ENCODE data around the gene CAPNS1. TPM values are rescaled to one million over a fixed set of nuclear protein-coding genes. Genes with fewer than 3 reads are reported as not detected.
"Not testable (repeated sequence)": the region's sequence is repeated elsewhere in the genome, so short reads cannot be mapped to it uniquely, and the experiment has no call there.

The CAPNS1 gene
- polyA plus RNA-seq, 5 donors = 470 to 696 (median 513) TPM

GRCh38 chr19:36113425-36113824 lies 26.4 kb upstream of the CAPNS1 start:
- no peak for DNase-seq

- DNase-seq = peak; percentile 24 to 32
These were observed 25.8 kb upstream of the CAPNS1 start for GRCh38 chr19:36113894-36114720.

- DNase-seq = peak; percentile 99
These were observed 25.0 kb upstream of the CAPNS1 start, which contains the start of gene POLR2I for GRCh38 chr19:36114721-36115452. POLR2I (minus strand) TSS chr19:36114875; CDS start chr19:36114856, 19 bp downstream.

- DNase-seq = no peak
These were observed 24.2 kb upstream of the CAPNS1 start, which contains the start of gene TBCB for GRCh38 chr19:36115453-36116343. TBCB (plus strand) TSS chr19:36115468; CDS start chr19:36115561, 93 bp downstream.

- DNase-seq = no peak
These were observed 23.6 kb upstream of the CAPNS1 start for GRCh38 chr19:36116344-36116637.

- DNase-seq = no peak
These were observed 19.5 kb upstream of the CAPNS1 start for GRCh38 chr19:36120092-36120983.

GRCh38 chr19:36120984-36121358 lies 18.9 kb upstream of the CAPNS1 start:
- no peak for DNase-seq

GRCh38 chr19:36121486-36122124 lies 18.3 kb upstream of the CAPNS1 start:
- no peak for DNase-seq

GRCh38 chr19:36125557-36125956 lies 14.3 kb upstream of the CAPNS1 start:
- no peak for DNase-seq

GRCh38 chr19:36128392-36128736 lies 11.5 kb upstream of the CAPNS1 start:
- DNase-seq = no peak

- DNase-seq = not testable (repeated sequence)
These were observed 8.6 kb upstream of the CAPNS1 start for GRCh38 chr19:36131221-36131620.

- DNase-seq = not testable (repeated sequence)
These were observed 5.0 kb upstream of the CAPNS1 start for GRCh38 chr19:36134867-36135266.

GRCh38 chr19:36136964-36137686 lies 2.7 kb upstream of the CAPNS1 start:
- DNase-seq = no peak

GRCh38 chr19:36139120-36139472 lies 770 bp upstream of the CAPNS1 start:
- no peak for DNase-seq

- DNase-seq = peak; percentile 42 to 50
These were observed 605 bp downstream of the CAPNS1 start for GRCh38 chr19:36140304-36141038.

GRCh38 chr19:36141039-36141927 lies 1.4 kb downstream of the CAPNS1 start:
- peak; percentile 58 to 76 for DNase-seq

GRCh38 chr19:36142046-36142445 lies 2.2 kb downstream of the CAPNS1 start:
- no peak for DNase-seq

GRCh38 chr19:36142496-36142895 lies 2.6 kb downstream of the CAPNS1 start:
- DNase-seq = no peak
